HG03558 (cell line): Measurements from ENCODE around the gene SCGB1A1.

Experiments used
- ATAC-seq: cut with Tn5 transposase; IDR thresholded peaks from one replicate; pipeline ENCODE4 v1.9.1; 2021; ENCODE audit warnings: moderate number of reproducible peaks; ENCODE audit not compliant: unreplicated experiment; ENCODE audit errors: extremely low read depth

SCGB1A1 gene

GRCh38 chr11:62419314-62419929 is 589 bp downstream of the SCGB1A1 start:
- no peak for ATAC-seq

- ATAC-seq: no peak
Measured at GRCh38 chr11:62419943-62420342, 1.1 kb downstream of the SCGB1A1 start.

GRCh38 chr11:62420882-62421281 is 2.0 kb downstream of the SCGB1A1 start:
- ATAC-seq: no peak

GRCh38 chr11:62421996-62422395 is 3.2 kb downstream of the SCGB1A1 start:
- no peak for ATAC-seq

- no peak for ATAC-seq
Measured at GRCh38 chr11:62423012-62423411, 4.2 kb downstream of the SCGB1A1 start.

GRCh38 chr11:62427630-62428233 is 8.9 kb downstream of the SCGB1A1 start:
- ATAC-seq: no peak

GRCh38 chr11:62428871-62429560 is 10.2 kb downstream of the SCGB1A1 start:
- no peak for ATAC-seq

GRCh38 chr11:62430425-62430824 is 11.6 kb downstream of the SCGB1A1 start:
- ATAC-seq: no peak

GRCh38 chr11:62431171-62431901 is 12.5 kb downstream of the SCGB1A1 start:
- no peak for ATAC-seq

GRCh38 chr11:62432695-62433094 is 13.9 kb downstream of the SCGB1A1 start:
- no peak for ATAC-seq

GRCh38 chr11:62433141-62433903 is 14.5 kb downstream of the SCGB1A1 start:
- no peak for ATAC-seq

GRCh38 chr11:62433904-62434276 is 15.1 kb downstream of the SCGB1A1 start:
- ATAC-seq: no peak

- no peak for ATAC-seq
Measured at GRCh38 chr11:62435846-62436660, 17.2 kb downstream of the SCGB1A1 start.

- no peak for ATAC-seq
Measured at GRCh38 chr11:62437616-62438015, 18.8 kb downstream of the SCGB1A1 start.

- no peak for ATAC-seq
Measured at GRCh38 chr11:62438641-62439040, 19.8 kb downstream of the SCGB1A1 start.

- ATAC-seq: no peak
Measured at GRCh38 chr11:62439785-62440602, 21.2 kb downstream of the SCGB1A1 start.

- ATAC-seq: no peak
Measured at GRCh38 chr11:62443390-62444235, 24.8 kb downstream of the SCGB1A1 start.
